PC-9 (cell line): Measurements from ENCODE around the gene TSPEAR. TPM values are rescaled to one million over a fixed set of nuclear protein-coding genes. Genes with fewer than 3 reads are reported as not detected.
"Not testable (repeated sequence)": the region's sequence is repeated elsewhere in the genome, so short reads cannot be mapped to it uniquely, and the experiment has no call there.

ENCODE experiments used
- BruUV-seq: library from RNA; stranded (reverse); fragments of 400-500 nt; replicated peaks from 2 replicates; lab custom pipeline; 2021; lab: Mats Ljungman, UMichigan
- CTCF ChIA-PET: fragments of 300-600 bp; sonication (Branson Sonifier 250); formaldehyde crosslinking; loops from one replicate; lab custom pipeline; 2022; ENCODE audit warnings: antibody characterized with exemption; lab: Charles Lee
- POLR2A ChIA-PET: fragments of 300-600 bp; sonication (Branson Sonifier 250); formaldehyde crosslinking; loops from one replicate; lab custom pipeline; 2022; ENCODE audit warnings: antibody characterized with exemption; ENCODE audit not compliant: unreplicated experiment; lab: Charles Lee
- DNase-seq, 2 experiments: peaks; one replicate each; pipeline versions ENCODE4 v3.0.0 to v3.0.0-alpha.2; 2015 to 2022; ENCODE audit warnings: mixed read lengths in 1 of 2
- H2AFZ ChIP-seq: fragments of 200-600 bp; sonication (generic); 2 replicates; pipeline ENCODE4 v1.8.1; 2017; ENCODE audit warnings: antibody characterized with exemption
- H3F3A ChIP-seq: fragments of 200-600 bp; sonication (generic); 2 replicates; pipeline ENCODE4 v1.8.1; 2017; ENCODE audit warnings: antibody characterized with exemption, mild to moderate bottlenecking, low read depth; ENCODE audit not compliant: insufficient read depth
- H3K27ac ChIP-seq: fragments of 200-600 bp; sonication (generic); 2 replicates; pipeline ENCODE4 v1.6.1; 2016; ENCODE audit warnings: mixed run types
- H3K27me3 ChIP-seq: fragments of 200-600 bp; sonication (generic); 2 replicates; pipeline ENCODE4 v1.6.1; 2016; ENCODE audit warnings: low read depth, mixed run types; ENCODE audit not compliant: insufficient read depth
- H3K36me3 ChIP-seq: fragments of 200-600 bp; sonication (generic); 2 replicates; pipeline ENCODE4 v1.6.1; 2016; ENCODE audit warnings: low read depth, mixed run types
- H3K4me1 ChIP-seq: fragments of 200-600 bp; sonication (generic); replicated peaks from 2 replicates; pipeline ENCODE4 v1.6.1; 2016; ENCODE audit warnings: mixed run types; ENCODE audit not compliant: insufficient read depth
- H3K4me2 ChIP-seq: fragments of 200-600 bp; sonication (generic); 2 replicates; pipeline ENCODE4 v1.6.1; 2017; ENCODE audit warnings: mixed run types
- H3K4me3 ChIP-seq: fragments of 200-600 bp; sonication (generic); 2 replicates; pipeline ENCODE4 v1.6.1; 2016; ENCODE audit warnings: mixed run types
- H3K79me2 ChIP-seq: fragments of 200-600 bp; sonication (generic); 2 replicates; pipeline ENCODE4 v1.6.1; 2017; ENCODE audit warnings: low read depth, mixed run types
- H3K9me2 ChIP-seq: fragments of 200-600 bp; sonication (generic); 2 replicates; pipeline ENCODE4 v1.8.1; 2017; ENCODE audit warnings: mild to moderate bottlenecking; ENCODE audit not compliant: insufficient read depth
- H3K9me3 ChIP-seq: fragments of 200-600 bp; sonication (generic); 2 replicates; pipeline ENCODE4 v1.8.1; 2016; ENCODE audit warnings: low read depth; ENCODE audit not compliant: insufficient read depth
- H4K20me1 ChIP-seq: fragments of 200-600 bp; sonication (generic); 2 replicates; pipeline ENCODE4 v1.8.1; 2017; ENCODE audit not compliant: insufficient read depth
- CTCF ChIP-seq: fragments of 200-600 bp; sonication (generic); conservative IDR thresholded peaks from 2 replicates; pipeline ENCODE4 v1.6.1; 2017; ENCODE audit warnings: mixed run types, antibody characterized with exemption, mild to moderate bottlenecking, moderate library complexity
- EZH2 ChIP-seq: fragments of 200-600 bp; sonication (generic); IDR thresholded peaks from 2 replicates; pipeline ENCODE4 v1.8.0; 2017; ENCODE audit warnings: antibody characterized with exemption, low read depth
- intact Hi-C: fragments of 100-400 bp; cut with micrococcal nuclease; formaldehyde crosslinking; loops from one replicate; pipeline ENCODE4 v1.10.0; 2022; ENCODE audit not compliant: unreplicated experiment
- total RNA-seq: library from RNA; stranded (reverse); gene quantifications from 2 replicates; pipeline ENCODE4 v1.2.3, GENCODE V29; 2021

TSPEAR gene
- total RNA-seq, 1 experiment from 2014 or later: not detected

- Histone ChIP-seq H3K27me3 (peaks cover 53% of the 10 kb centered on the region), H3K9me3 (no peaks in the 10 kb centered on the region), H3K4me2 (no peak within 1 kb of the TSS), H3K9me2 (no peaks in the 10 kb centered on the region), H4K20me1 (no peaks in the 10 kb centered on the region), H3K36me3 (no peaks in the 10 kb centered on the region), H2AFZ (no peak within 1 kb of the TSS), H3K4me3 (no peak within 1 kb of the TSS), H3K4me1 (no peaks in the 10 kb centered on the region), H3K27ac (no peak within 1 kb of the TSS), H3K79me2 (no peaks in the 10 kb centered on the region), H3F3A (no peaks in the 10 kb centered on the region)
- ChIA-PET POLR2A (no interaction called here), CTCF (no interaction called here)
- no TSS peak for BruUV-seq
- intact Hi-C loops: no loop called here
- DNase-seq: no peak
- TF ChIP-seq EZH2 (no peak), CTCF (no peak)
Measured at GRCh38 chr21:44592446-44593311, 118.7 kb downstream of the TSPEAR start, which contains the start of gene KRTAP10-6. TSS of gene KRTAP10-6 (minus strand) at chr21:44592505. CDS start at chr21:44592484, 21 bp downstream.

- H3K9me2 ChIP-seq, H3F3A ChIP-seq, H2AFZ ChIP-seq, intact Hi-C loops, BruUV-seq, H3K4me2 ChIP-seq, H3K4me3 ChIP-seq, H3K9me3 ChIP-seq, DNase-seq, H3K79me2 ChIP-seq, H4K20me1 ChIP-seq, CTCF ChIA-PET, H3K36me3 ChIP-seq, H3K4me1 ChIP-seq, H3K27ac ChIP-seq, POLR2A ChIA-PET: not testable (repeated sequence)
- H3K27me3 ChIP-seq: peaks cover 55% of the 10 kb centered on the region
Measured at GRCh38 chr21:44591801-44592130, 119.6 kb downstream of the TSPEAR start.

DNA sequence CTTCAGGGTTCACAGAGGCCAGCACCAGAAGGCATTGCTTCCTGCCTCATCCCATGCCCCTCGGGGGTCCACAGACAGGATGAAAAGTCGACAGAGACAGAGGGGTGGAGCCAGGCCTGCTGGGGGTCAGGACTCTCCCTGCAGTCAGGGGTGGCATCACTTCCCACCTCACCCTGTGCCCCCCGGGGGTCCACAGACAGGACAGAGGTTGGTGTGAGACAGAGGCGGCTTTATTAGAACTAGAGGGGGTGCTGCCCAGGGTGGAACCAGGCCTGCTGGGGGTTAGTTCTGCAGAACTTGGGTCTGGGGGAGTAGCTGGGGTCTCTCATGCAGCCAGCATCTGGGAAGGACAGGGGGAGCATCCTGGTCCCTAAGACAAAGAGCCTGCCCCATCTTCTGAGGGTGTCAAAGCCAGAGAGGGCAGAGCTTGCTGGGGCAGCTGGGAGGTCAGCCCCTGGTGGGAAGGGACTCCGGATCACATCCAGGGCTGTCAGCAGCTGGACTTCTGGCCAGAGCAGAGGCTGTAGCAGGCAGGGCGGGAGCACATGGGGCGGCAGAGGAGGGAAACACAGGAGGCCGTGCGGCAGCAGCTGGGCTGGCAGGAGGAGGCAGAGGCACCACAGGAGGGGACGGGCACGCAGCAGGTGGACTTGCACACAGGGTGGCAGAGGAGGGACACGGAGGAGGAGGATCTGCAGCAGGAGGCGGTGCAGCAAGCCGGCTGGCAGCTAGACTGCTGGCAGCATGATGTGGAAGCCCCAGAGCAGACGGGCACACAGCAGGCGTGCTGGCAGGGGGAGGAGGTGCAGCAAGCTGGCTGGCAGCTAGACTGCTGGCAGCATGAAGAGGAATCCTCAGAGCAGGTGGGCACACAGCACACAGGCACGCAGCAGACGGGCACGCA is 120.2 kb downstream of the TSPEAR start:
- H3K9me3 ChIP-seq, H3F3A ChIP-seq, H3K4me2 ChIP-seq, H2AFZ ChIP-seq, BruUV-seq, intact Hi-C loops, H3K4me1 ChIP-seq, CTCF ChIA-PET, H3K4me3 ChIP-seq, H4K20me1 ChIP-seq, DNase-seq, H3K27ac ChIP-seq, H3K79me2 ChIP-seq, H3K9me2 ChIP-seq, POLR2A ChIA-PET, H3K36me3 ChIP-seq: not testable (repeated sequence)
- peaks cover 56% of the 10 kb centered on the region for H3K27me3 ChIP-seq

GRCh38 chr21:44590311-44590721 is 121.1 kb downstream of the TSPEAR start:
- no peak for TF ChIP-seq CTCF
- no peak for TF ChIP-seq EZH2
- H3K9me3 ChIP-seq: no peaks in the 10 kb centered on the region
- no peaks in the 10 kb centered on the region for H3K79me2 ChIP-seq
- H3K27me3 ChIP-seq: peaks cover 55% of the 10 kb centered on the region
- H3K36me3 ChIP-seq: no peaks in the 10 kb centered on the region
- H3K4me2 ChIP-seq: no peak overlapping the region
- no peak for DNase-seq
- no peak overlapping the region for H3K4me3 ChIP-seq
- H3F3A ChIP-seq: no peaks in the 10 kb centered on the region
- H3K27ac ChIP-seq: no peak overlapping the region
- H3K4me1 ChIP-seq: no peaks in the 10 kb centered on the region
- no TSS peak for BruUV-seq
- ChIA-PET POLR2A (no interaction called here), CTCF (no interaction called here)
- no peaks in the 10 kb centered on the region for H3K9me2 ChIP-seq
- intact Hi-C loops: no loop called here
- no peaks in the 10 kb centered on the region for H4K20me1 ChIP-seq
- no peak overlapping the region for H2AFZ ChIP-seq
